Hepatocyte (in vitro differentiated cells): ENCODE measurements around the gene UBE2U. TPM values are rescaled to one million over a fixed set of nuclear protein-coding genes. Genes with fewer than 3 reads are reported as not detected.

ENCODE experiments used
- DNase-seq: peaks from one replicate; pipeline ENCODE4 v3.0.0-alpha.2; 2016; ENCODE audit warnings: low spot score
- H2AFZ ChIP-seq: fragments of 200-600 bp; sonication (generic); 2 replicates; pipeline ENCODE4 v1.6.0; 2016; ENCODE audit warnings: antibody characterized with exemption, mild to moderate bottlenecking
- H3K27ac ChIP-seq: fragments of 200-600 bp; sonication (generic); 2 replicates; pipeline ENCODE4 v1.5.1; 2016; ENCODE audit warnings: mild to moderate bottlenecking
- H3K27me3 ChIP-seq: fragments of 200-600 bp; sonication (generic); 2 replicates; pipeline ENCODE4 v1.6.1; 2016
- H3K36me3 ChIP-seq: fragments of 200-600 bp; sonication (generic); replicated peaks from 2 replicates; pipeline ENCODE4 v1.5.1; 2016; ENCODE audit warnings: low read depth; ENCODE audit not compliant: insufficient read depth
- H3K4me1 ChIP-seq: fragments of 200-600 bp; sonication (generic); 2 replicates; pipeline ENCODE4 v1.5.1; 2016; ENCODE audit warnings: mild to moderate bottlenecking, moderate library complexity; ENCODE audit not compliant: insufficient read depth
- H3K4me2 ChIP-seq: fragments of 200-600 bp; sonication (generic); 2 replicates; pipeline ENCODE4 v1.6.0; 2016
- H3K4me3 ChIP-seq: fragments of 200-600 bp; sonication (generic); 2 replicates; pipeline ENCODE4 v1.5.1; 2016; ENCODE audit warnings: mild to moderate bottlenecking
- H3K79me2 ChIP-seq: fragments of 200-600 bp; sonication (generic); 2 replicates; pipeline ENCODE4 v1.6.0; 2017; ENCODE audit warnings: mild to moderate bottlenecking
- H3K9me2 ChIP-seq: fragments of 200-600 bp; sonication (generic); replicated peaks from 2 replicates; pipeline ENCODE4 v1.6.0; 2017; ENCODE audit warnings: mild to moderate bottlenecking; ENCODE audit not compliant: insufficient read depth
- H3K9me3 ChIP-seq: fragments of 200-600 bp; sonication (generic); 2 replicates; pipeline ENCODE4 v1.5.1; 2016; ENCODE audit warnings: low read depth, mild to moderate bottlenecking
- H4K20me1 ChIP-seq: fragments of 200-600 bp; sonication (generic); 2 replicates; pipeline ENCODE4 v1.6.0; 2016; ENCODE audit warnings: mild to moderate bottlenecking; ENCODE audit not compliant: insufficient read depth, poor library complexity, severe bottlenecking
- EZH2 ChIP-seq: fragments of 200-600 bp; sonication (generic); IDR thresholded peaks from 2 replicates; pipeline ENCODE4 v1.6.1; 2016; ENCODE audit warnings: antibody characterized with exemption, mild to moderate bottlenecking, borderline replicate concordance
- EZH2phosphoT487 ChIP-seq: fragments of 200-600 bp; sonication (generic); IDR thresholded peaks from one replicate; pipeline ENCODE4 v1.6.1; 2018; ENCODE audit warnings: antibody characterized with exemption, mild to moderate bottlenecking, low read depth, moderate library complexity; ENCODE audit not compliant: unreplicated experiment, severe bottlenecking
- WGBS: methylation state at CpG from one replicate; pipeline ENCODE4 v1.1.6; 2016; ENCODE audit warnings: low lambda C conversion rate; ENCODE audit errors: missing lambda C conversion rate; 5-methylcytosine and 5-hydroxymethylcytosine counted together
- polyA plus RNA-seq: library from polyadenylated mRNA; unstranded; fragments of >200 nt; fragmentation: Nextera tagmentation; extraction: Ambion mirVana; gene quantifications from 2 replicates; pipeline ENCODE4 v1.2.1, GENCODE V29; 2016
- total RNA-seq: library from RNA; depleted of rRNA; stranded (reverse); fragments of >200 nt; gene quantifications from 2 replicates; pipeline ENCODE4 v1.2.3, GENCODE V29; 2014
- TF ChIP-seq, protein P1 (sequence below): fragments of 200-600 bp; sonication (generic); IDR thresholded peaks from 2 replicates; pipeline ENCODE4 v1.5.1; 2016; ENCODE audit warnings: antibody characterized with exemption, mild to moderate bottlenecking; ENCODE audit not compliant: poor library complexity

The UBE2U gene
- total and polyA plus RNA-seq, 2 experiments from 2014 or later: not detected

DNA sequence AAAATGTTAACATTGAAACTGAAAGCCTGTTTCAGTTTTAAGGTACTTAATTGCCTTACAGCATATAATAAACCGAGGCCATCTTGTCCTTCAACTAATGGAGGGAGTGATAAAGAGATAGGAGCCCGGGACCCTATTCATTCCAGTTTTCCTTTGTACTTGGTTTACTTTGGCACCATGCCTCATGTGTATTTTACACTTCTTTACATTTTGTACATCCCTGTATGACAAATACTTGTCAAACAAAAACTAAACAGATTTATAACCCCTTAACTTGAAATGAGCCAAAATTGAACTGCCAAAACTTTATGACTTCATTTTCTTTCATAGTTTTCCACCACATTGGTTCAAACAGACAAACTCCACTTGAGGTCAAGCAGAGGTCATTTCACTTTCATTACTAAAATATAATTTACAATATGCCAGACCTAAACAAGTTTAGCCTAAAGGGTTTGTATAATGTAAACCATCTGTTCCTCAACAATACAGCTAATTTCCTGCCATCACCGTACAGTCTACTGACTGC is 30.9 kb upstream of the UBE2U start:
- Histone ChIP-seq H4K20me1 (no peaks in the 10 kb centered on the region), H3K27me3 (no peaks in the 10 kb centered on the region), H3K4me2 (peak overlapping the region; percentile 52), H3K9me2 (no peaks in the 10 kb centered on the region), H3K4me3 (no peak overlapping the region), H3K4me1 (peaks cover 30% of the 10 kb centered on the region), H3K9me3 (no peaks in the 10 kb centered on the region), H3K79me2 (no peaks in the 10 kb centered on the region), H3K27ac (peak overlapping the region; percentile 55), H2AFZ (no peak overlapping the region), H3K36me3 (no peaks in the 10 kb centered on the region)
- DNase-seq: peak; percentile 43
- no peak for TF ChIP-seq EZH2
- TF ChIP-seq, protein P1, sequence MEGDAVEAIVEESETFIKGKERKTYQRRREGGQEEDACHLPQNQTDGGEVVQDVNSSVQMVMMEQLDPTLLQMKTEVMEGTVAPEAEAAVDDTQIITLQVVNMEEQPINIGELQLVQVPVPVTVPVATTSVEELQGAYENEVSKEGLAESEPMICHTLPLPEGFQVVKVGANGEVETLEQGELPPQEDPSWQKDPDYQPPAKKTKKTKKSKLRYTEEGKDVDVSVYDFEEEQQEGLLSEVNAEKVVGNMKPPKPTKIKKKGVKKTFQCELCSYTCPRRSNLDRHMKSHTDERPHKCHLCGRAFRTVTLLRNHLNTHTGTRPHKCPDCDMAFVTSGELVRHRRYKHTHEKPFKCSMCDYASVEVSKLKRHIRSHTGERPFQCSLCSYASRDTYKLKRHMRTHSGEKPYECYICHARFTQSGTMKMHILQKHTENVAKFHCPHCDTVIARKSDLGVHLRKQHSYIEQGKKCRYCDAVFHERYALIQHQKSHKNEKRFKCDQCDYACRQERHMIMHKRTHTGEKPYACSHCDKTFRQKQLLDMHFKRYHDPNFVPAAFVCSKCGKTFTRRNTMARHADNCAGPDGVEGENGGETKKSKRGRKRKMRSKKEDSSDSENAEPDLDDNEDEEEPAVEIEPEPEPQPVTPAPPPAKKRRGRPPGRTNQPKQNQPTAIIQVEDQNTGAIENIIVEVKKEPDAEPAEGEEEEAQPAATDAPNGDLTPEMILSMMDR: no peak
- TF ChIP-seq EZH2phosphoT487: no peak
- 15% methylated on average over 3 of the region's 3 CpGs for WGBS

DNA sequence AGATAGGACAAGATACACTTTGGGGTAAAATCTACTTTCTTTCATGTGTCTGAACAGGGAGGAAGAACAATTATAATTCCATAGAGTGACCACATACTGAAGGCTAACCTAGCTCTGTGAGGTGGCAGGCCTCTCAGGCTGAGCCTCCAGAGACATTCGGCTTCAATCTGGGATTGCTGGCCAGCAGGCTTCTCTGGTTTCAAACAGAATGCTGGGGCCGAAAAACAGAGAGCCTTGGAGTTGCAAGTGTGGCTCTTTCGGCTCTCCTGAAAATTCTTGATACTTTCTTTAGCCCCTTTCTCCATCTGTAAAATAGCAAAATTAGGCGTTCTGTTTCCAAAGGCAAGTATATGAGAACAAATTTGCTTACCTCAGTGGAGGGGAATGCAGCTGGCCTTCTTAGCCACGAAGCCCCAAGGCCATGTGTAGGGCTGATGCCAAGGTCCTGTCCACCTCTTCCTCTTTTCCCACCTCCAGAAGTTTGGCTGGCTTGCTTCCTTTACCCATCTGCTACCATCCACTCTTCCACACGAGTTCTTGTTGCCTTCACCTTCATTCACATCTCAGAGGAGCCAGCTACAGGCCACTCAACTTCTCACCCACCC is 30.0 kb upstream of the UBE2U start:
- H3K27ac ChIP-seq: peak overlapping the region; percentile 55
- WGBS: 66% methylated on average over 6 of the region's 6 CpGs

DNA sequence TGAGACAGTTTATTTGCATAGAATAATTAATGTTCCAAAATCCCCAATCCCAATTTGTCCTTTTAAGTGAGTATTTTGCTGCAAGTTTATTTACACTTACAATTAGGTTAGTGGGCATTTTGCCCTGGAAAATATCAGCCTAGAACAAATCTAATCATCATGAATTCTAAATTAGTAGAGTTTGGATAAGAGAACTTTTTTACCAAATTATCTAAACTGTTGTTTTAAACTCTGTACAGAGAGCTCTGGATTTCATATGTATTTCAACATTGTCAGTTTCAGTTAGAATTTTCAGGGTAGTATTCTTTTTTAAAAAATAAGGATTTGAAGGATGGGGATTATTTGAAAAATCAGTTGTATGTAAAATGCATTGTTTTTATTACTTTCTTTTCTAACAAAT is 27.8 kb upstream of the UBE2U start:
- H3K9me3 ChIP-seq: no peaks in the 10 kb centered on the region
- H3K4me1 ChIP-seq: peaks cover 30% of the 10 kb centered on the region
- no peaks in the 10 kb centered on the region for H4K20me1 ChIP-seq
- no peak overlapping the region for H3K4me3 ChIP-seq
- no peaks in the 10 kb centered on the region for H3K9me2 ChIP-seq
- DNase-seq: no peak
- no peaks in the 10 kb centered on the region for H3K27me3 ChIP-seq
- TF ChIP-seq EZH2phosphoT487: no peak
- TF ChIP-seq EZH2: no peak
- TF ChIP-seq, protein P1: no peak
- H3K27ac ChIP-seq: no peak overlapping the region
- no peak overlapping the region for H2AFZ ChIP-seq
- H3K36me3 ChIP-seq: no peaks in the 10 kb centered on the region
- no peak overlapping the region for H3K4me2 ChIP-seq
- H3K79me2 ChIP-seq: no peaks in the 10 kb centered on the region

More for the DNA sequence above, 30.0 kb upstream of the UBE2U start:
- Histone ChIP-seq H3K36me3 (no peaks in the 10 kb centered on the region), H3K9me2 (no peaks in the 10 kb centered on the region), H3K4me3 (no peak overlapping the region), H4K20me1 (no peaks in the 10 kb centered on the region), H2AFZ (no peak overlapping the region), H3K4me2 (peak overlapping the region; percentile 52), H3K4me1 (peaks cover 30% of the 10 kb centered on the region), H3K27me3 (no peaks in the 10 kb centered on the region), H3K9me3 (no peaks in the 10 kb centered on the region), H3K79me2 (no peaks in the 10 kb centered on the region)
- no peak for DNase-seq
- no peak for TF ChIP-seq EZH2phosphoT487
- TF ChIP-seq, protein P1: no peak
- TF ChIP-seq EZH2: no peak
